Measurements from ENCODE around the gene SIAE.

SIAE gene

DNA sequence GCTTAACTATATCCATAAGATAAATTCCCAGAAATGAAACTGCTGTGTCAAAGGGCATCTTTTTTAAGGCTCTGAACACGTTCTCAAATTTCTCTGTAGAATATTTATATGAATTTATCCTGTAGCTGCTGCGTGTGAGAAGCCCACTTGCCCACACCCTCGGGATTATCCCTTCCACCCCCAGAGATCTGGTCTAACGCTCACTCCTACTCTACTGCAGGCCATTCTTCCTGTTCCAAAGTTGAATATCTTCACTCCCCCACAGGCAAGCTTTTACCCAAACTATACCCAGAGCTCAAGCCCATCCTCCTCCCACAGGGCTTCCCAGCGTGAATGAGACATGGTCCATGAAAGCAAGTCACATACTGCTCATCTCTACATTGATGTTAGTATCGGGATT lies 24.9 kb downstream of the SIAE start:
- H3K36me3 Mint-ChIP-seq (ENCODE audit: low read depth) = no peaks in the 10 kb centered on the region
- DNase-seq = no peak
- H3K27me3 Mint-ChIP-seq (ENCODE audit: low read depth, poor library complexity) = peaks cover 47% of the 10 kb centered on the region
- H3K4me3 Mint-ChIP-seq = no peak overlapping the region
- H3K4me1 Mint-ChIP-seq = peaks cover 5% of the 10 kb centered on the region
- H3K9me3 Mint-ChIP-seq = no peaks in the 10 kb centered on the region
- H3K27ac Mint-ChIP-seq = no peak overlapping the region
- TF ChIP-seq, protein P1, sequence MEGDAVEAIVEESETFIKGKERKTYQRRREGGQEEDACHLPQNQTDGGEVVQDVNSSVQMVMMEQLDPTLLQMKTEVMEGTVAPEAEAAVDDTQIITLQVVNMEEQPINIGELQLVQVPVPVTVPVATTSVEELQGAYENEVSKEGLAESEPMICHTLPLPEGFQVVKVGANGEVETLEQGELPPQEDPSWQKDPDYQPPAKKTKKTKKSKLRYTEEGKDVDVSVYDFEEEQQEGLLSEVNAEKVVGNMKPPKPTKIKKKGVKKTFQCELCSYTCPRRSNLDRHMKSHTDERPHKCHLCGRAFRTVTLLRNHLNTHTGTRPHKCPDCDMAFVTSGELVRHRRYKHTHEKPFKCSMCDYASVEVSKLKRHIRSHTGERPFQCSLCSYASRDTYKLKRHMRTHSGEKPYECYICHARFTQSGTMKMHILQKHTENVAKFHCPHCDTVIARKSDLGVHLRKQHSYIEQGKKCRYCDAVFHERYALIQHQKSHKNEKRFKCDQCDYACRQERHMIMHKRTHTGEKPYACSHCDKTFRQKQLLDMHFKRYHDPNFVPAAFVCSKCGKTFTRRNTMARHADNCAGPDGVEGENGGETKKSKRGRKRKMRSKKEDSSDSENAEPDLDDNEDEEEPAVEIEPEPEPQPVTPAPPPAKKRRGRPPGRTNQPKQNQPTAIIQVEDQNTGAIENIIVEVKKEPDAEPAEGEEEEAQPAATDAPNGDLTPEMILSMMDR (IDR thresholded peaks at IDR 0.05) = no peak

DNA sequence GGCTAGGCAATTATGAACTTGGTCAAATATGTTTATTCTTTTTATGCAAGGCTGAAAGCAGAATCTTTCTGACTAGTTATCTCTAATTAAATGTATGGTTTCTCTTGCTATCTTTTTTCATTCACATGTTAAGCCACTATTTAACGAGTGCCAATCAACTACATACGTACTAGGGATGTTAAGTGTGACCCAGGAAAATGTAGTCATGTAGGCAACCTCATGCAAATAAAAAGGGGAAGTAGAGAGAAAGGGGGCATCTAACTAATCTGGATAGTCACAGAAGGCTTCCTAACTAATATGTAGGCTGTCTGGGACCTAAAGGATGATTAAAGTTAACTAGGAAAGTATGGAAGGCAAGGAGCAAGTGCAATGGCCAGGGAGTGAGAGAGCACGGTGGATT lies 27.4 kb downstream of the SIAE start:
- TF ChIP-seq, protein P1 (IDR thresholded peaks at IDR 0.05) = no peak
- Mint-ChIP-seq H3K4me3 (no peak overlapping the region), H3K9me3 (no peaks in the 10 kb centered on the region), H3K4me1 (peaks cover 5% of the 10 kb centered on the region), H3K36me3 (ENCODE audit: low read depth) (no peaks in the 10 kb centered on the region), H3K27me3 (ENCODE audit: low read depth, poor library complexity) (peaks cover 28% of the 10 kb centered on the region), H3K27ac (no peak overlapping the region)
- no peak for DNase-seq

DNA sequence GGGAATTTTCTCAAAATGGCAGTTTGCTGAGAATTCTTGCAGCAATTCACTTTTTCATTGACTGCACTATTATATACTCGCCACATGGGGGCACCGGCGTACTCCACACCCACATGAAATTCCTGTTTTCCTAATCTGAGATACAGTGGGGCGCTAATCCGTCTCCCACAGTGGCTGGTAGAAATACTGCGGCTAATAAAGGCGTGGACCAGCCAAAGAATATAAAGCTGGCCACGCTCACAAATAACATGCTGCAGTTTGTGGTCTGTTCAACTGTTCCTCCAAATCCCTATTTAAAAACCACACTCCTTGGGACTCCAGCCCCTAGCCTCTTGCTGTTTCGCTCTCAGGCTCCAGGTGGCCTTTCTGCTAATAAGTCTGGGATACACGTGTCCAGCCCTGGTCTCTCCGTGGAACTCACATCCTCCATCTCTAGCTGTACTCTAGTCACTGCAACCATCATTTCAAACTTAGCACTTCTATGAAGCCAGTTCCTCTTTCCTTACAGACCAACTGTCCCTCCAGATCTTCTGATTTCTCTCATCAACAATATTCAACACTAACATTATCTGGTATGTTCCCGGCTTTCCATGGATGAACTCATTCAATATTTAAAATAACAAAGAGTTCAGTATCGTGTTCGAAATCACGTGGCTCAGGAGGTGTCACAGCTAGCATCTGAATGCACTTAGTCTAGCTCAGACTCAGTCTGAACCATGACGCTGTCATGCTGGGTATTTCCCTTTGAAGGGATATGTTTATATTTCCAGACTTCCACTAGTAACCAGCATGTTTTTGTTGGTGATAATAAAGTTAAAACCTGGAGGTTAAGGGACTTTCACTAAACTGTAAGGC lies 28.9 kb downstream of the SIAE start:
- peak overlapping the region; percentile 28 for H3K4me3 Mint-ChIP-seq

DNA sequence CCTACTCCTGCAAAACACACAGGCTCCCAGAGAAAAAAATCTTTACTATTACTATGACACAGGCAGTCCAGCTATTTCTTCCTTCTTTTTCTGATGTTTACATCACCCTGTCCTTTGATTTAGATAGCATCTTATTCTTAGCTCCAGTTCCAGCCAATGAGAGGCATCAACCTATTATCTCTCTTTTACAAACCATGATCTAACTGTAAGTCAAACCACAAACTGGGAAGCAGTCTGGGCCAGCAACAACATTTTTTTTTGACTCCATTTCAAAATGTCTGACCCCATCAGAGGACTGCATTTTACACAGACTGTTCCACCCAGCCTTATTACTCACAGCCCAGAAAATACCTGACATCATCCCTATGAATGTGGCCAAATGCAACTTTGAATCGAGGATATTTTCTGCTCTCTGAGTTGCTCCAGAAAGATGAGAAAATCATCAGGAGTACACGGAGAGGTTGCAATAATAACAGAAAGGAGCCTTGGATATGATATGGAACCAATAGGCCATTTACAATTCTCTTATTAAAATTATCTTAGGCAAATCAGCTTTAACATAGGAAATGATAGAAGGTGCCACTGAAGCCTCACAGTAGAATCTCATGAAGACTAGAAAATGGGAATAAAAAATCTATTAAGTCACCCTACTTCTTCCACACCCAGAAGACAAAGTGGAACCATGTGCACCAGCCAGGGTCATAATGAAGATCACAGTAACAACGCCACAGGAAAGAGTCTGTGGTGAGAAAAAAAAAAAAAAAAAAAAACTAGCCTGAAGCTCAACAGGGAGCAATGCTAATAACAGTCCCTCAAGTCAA lies 29.7 kb downstream of the SIAE start:
- TF ChIP-seq, protein P1 (IDR thresholded peaks at IDR 0.05) = no peak
- H3K36me3 Mint-ChIP-seq (ENCODE audit: low read depth) = peaks cover under 1% of the 10 kb centered on the region
- peaks cover 5% of the 10 kb centered on the region for H3K4me1 Mint-ChIP-seq
- no peak for DNase-seq
- H3K4me3 Mint-ChIP-seq = no peak overlapping the region
- peaks cover 18% of the 10 kb centered on the region for H3K27me3 Mint-ChIP-seq (ENCODE audit: low read depth, poor library complexity)
- H3K9me3 Mint-ChIP-seq = no peaks in the 10 kb centered on the region
- no peak overlapping the region for H3K27ac Mint-ChIP-seq

More for the DNA sequence above, 28.9 kb downstream of the SIAE start:
- Mint-ChIP-seq H3K27me3 (ENCODE audit: low read depth, poor library complexity) (peaks cover 21% of the 10 kb centered on the region), H3K27ac (no peak overlapping the region), H3K4me1 (peaks cover 5% of the 10 kb centered on the region), H3K36me3 (ENCODE audit: low read depth) (no peaks in the 10 kb centered on the region), H3K9me3 (no peaks in the 10 kb centered on the region)
- peak; percentile 59 for DNase-seq
- TF ChIP-seq, protein P1 (IDR thresholded peaks at IDR 0.05) = peak; percentile 76

DNA sequence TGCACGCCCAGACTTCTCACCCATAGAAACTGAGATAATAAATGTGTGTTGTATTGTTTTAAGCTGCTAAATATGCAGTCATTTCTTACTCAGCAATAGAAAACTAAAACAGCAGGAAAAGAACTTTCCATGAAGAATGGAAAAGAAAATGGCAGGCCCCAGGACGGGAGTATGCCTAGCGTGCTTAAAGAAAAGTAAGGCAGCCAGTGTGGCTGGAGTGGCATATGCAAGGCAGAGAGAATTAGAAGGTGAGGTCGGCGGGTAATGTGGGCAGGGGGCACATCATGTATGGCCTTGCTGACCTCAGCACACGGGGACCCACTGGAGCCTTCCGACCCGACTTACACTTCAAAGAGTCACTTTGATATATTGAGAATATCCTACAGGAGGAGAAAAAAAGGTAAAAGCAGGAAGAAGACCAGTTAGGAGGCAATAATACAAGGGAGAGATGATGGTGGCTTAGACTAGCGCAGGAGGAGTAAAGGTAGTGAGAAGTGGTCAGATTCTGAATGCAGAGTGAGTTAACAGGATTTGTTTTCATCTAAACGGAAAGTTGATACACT lies 30.4 kb downstream of the SIAE start:
- Mint-ChIP-seq H3K27me3 (ENCODE audit: low read depth, poor library complexity) (peaks cover 14% of the 10 kb centered on the region), H3K4me1 (peaks cover 5% of the 10 kb centered on the region), H3K27ac (no peak overlapping the region), H3K4me3 (no peak overlapping the region), H3K9me3 (no peaks in the 10 kb centered on the region), H3K36me3 (ENCODE audit: low read depth) (peaks cover 6% of the 10 kb centered on the region)
- TF ChIP-seq, protein P1 (IDR thresholded peaks at IDR 0.05) = no peak
- DNase-seq = no peak
